ENCODE measurements around the gene CEP350. TPM values are rescaled to one million over a fixed set of nuclear protein-coding genes. Genes with fewer than 3 reads are reported as not detected.

Gene CEP350
- total and polyA plus RNA-seq, 2 of the 4 experiments (the other 2 are of a cell fraction), result 5.0 to 36.4 TPM

GRCh38 chr1:180116964-180117763 is 162.6 kb downstream of the CEP350 start:
- WGBS, 2 experiments (ENCODE audit: extremely low coverage in 2 of 2, insufficient read length in 1 of 2), result 90% methylated on average over 7 of the region's 14 CpGs; no CpG with 5 or more reads in 1 of the 2 experiments
- CTCF ChIA-PET, result no interaction called here

More at GRCh38 chr1:180116964-180117763, 162.6 kb downstream of the CEP350 start:
- Histone ChIP-seq H3K36me3 (ENCODE audit: control insufficient read depth, insufficient read depth, low read length) (no peaks in the 10 kb centered on the region), H2BK15ac (ENCODE audit: low read depth, low read length) (peak overlapping the region; percentile 75; the same call in 2 of the 3 replicates), H4K91ac (ENCODE audit: insufficient read depth, low read depth, low read length) (peak overlapping the region; percentile 90), H4K8ac (ENCODE audit: low read depth in 2 of 2, low read length in 2 of 2) (peak overlapping the region; percentile 45 to 87), H3K4me1 (ENCODE audit: control insufficient read depth, insufficient read depth, low read length) (peaks cover 38% of the 10 kb centered on the region), H3K9me1 (ENCODE audit: insufficient read depth, low read length) (peaks cover 20% of the 10 kb centered on the region), H3K56ac (ENCODE audit: extremely low read depth, insufficient read depth, low read length) (peak overlapping the region; percentile 59; the same call in 1 of the 2 replicates), H2BK120ac (ENCODE audit: low read depth, low read length) (peak overlapping the region; percentile 93), H2AK9ac (replicated peaks; ENCODE audit: low read depth, low read length, poor library complexity) (peak overlapping the region; percentile 80), H2AFZ (replicated peaks; ENCODE audit: low read length, poor library complexity) (peak overlapping the region; percentile 63), H3K14ac (replicated peaks; ENCODE audit: low read depth, low read length) (peak overlapping the region; percentile 71), H2BK20ac (ENCODE audit: low read depth, low read length) (peak overlapping the region; percentile 62), H3K4ac (ENCODE audit: low read depth, low read length) (peak overlapping the region; percentile 87), H3K27me3 (ENCODE audit: control insufficient read depth, insufficient read depth, low read length) (no peaks in the 10 kb centered on the region), H4K20me1 (ENCODE audit: insufficient read depth, low read length) (no peaks in the 10 kb centered on the region), H3K23ac (ENCODE audit: low read depth, low read length) (peak overlapping the region; percentile 61), H4K5ac (ENCODE audit: low read depth, low read length) (peak overlapping the region; percentile 83), H2AK5ac (ENCODE audit: low read depth, low read length) (peak overlapping the region; percentile 95), H3K27ac (ENCODE audit: insufficient read depth, low read length) (peak overlapping the region; percentile 75), H2BK5ac (ENCODE audit: low read depth, low read length, poor library complexity, severe bottlenecking) (peak overlapping the region; percentile 80), H3K79me1 (ENCODE audit: low read depth in 1 of 2, low read length in 2 of 2) (peaks cover 0 to 12% of the 10 kb centered on the region in 2 experiments; a peak in 3 of 4 replicates), H3K4me3 (ENCODE audit: insufficient read depth, low read depth, low read length) (no peak overlapping the region), H3K9me3 (ENCODE audit: control insufficient read depth, insufficient read depth, low read length) (no peaks in the 10 kb centered on the region), H3K9ac (ENCODE audit: low read depth, low read length) (no peak overlapping the region), H3K18ac (ENCODE audit: low read depth, low read length) (peak overlapping the region; percentile 92), H3K4me2 (ENCODE audit: low read depth, low read length) (no peak overlapping the region)
- BruUV-seq (replicated peaks), result no TSS peak
- ATAC-seq (ENCODE audit: low read depth) (peak; percentile 5), DNase-seq (peak; percentile 57)
- in situ Hi-C loops (cut with MboI; ENCODE audit: low sequenced_read_pairs), result no loop called here
- POLR2A ChIA-PET (ENCODE audit: unreplicated experiment), result no interaction called here
- intact Hi-C loops (cut with micrococcal nuclease), result no loop called here
- TF ChIP-seq CEBPB (IDR thresholded peaks at IDR 0.05; ENCODE audit: low read depth, low read length) (peak; percentile 86), SMC3 (IDR thresholded peaks at IDR 0.05; ENCODE audit: low read depth, low read length) (no peak), BHLHE40 (IDR thresholded peaks at IDR 0.05; ENCODE audit: low read depth, low read length) (peak; percentile 52; the same call in 1 of the 2 replicates)
- dilution Hi-C loops (cut with HindIII; ENCODE audit: low sequenced_read_pairs, unreplicated experiment), result no loop called here
